ENCODE measurements around the gene CHAC2. TPM values are rescaled to one million over a fixed set of nuclear protein-coding genes. Genes with fewer than 3 reads are reported as not detected.

The CHAC2 gene
- total and polyA plus RNA-seq, 2 experiments from 2014 or later: 17.9 to 25.8 TPM

- peak; percentile 8 for DNase-seq (ENCODE audit: low spot score)
- no peak for ATAC-seq
Observed at GRCh38 chr2:53787614-53788289, 20.1 kb downstream of the CHAC2 start.

More at GRCh38 chr2:53787614-53788289, 20.1 kb downstream of the CHAC2 start:
- Mint-ChIP-seq H3K4me3 (peak overlapping the region; percentile 95), H3K36me3 (ENCODE audit: low read depth) (peaks cover 2% of the 10 kb centered on the region), H3K9me3 (peaks cover 2% of the 10 kb centered on the region; the same call in 1 of the 3 replicates), H3K4me1 (peaks cover 28% of the 10 kb centered on the region), H3K27ac (peak overlapping the region; percentile 83), H3K27me3 (ENCODE audit: insufficient read depth, low read depth, poor library complexity) (peaks cover 7% of the 10 kb centered on the region)
- H3K4me1 ChIP-seq (ENCODE audit: insufficient read depth): peaks cover 21% of the 10 kb centered on the region
- peaks cover 90% of the 10 kb centered on the region for H3K79me2 ChIP-seq (replicated peaks; ENCODE audit: insufficient read depth)
- H3K4me2 ChIP-seq: peak overlapping the region; percentile 99
- no peak for TF ChIP-seq REST (IDR thresholded peaks at IDR 0.05; ENCODE audit: unreplicated experiment)
- no peak for TF ChIP-seq ZNF331 (CRISPR knock-in tag; IDR thresholded peaks at IDR 0.05; ENCODE audit: low read depth)
- TF ChIP-seq ZNF462 (CRISPR knock-in tag; IDR thresholded peaks at IDR 0.05): no peak
- no peak for TF ChIP-seq ZNF114 (CRISPR knock-in tag; IDR thresholded peaks at IDR 0.05)
- TF ChIP-seq JUNB (IDR thresholded peaks at IDR 0.05; ENCODE audit: unreplicated experiment): no peak
- TF ChIP-seq EZH2phosphoT487 (IDR thresholded peaks at IDR 0.05; ENCODE audit: unreplicated experiment): no peak
- no peak for TF ChIP-seq CREB1 (CRISPR knock-in tag; IDR thresholded peaks at IDR 0.05; ENCODE audit: low read depth)
- no peak for TF ChIP-seq STAT1 (IDR thresholded peaks at IDR 0.05; ENCODE audit: unreplicated experiment)
- TF ChIP-seq ETS1 (IDR thresholded peaks at IDR 0.05): no peak
- no peak for TF ChIP-seq EZH2 (IDR thresholded peaks at IDR 0.05; ENCODE audit: low read depth, unreplicated experiment)
- TF ChIP-seq POLR2AphosphoS5 (IDR thresholded peaks at IDR 0.05; ENCODE audit: low read depth): no peak
- no peak for TF ChIP-seq NANOG (IDR thresholded peaks at IDR 0.05; ENCODE audit: borderline replicate concordance)
- TF ChIP-seq CTCF (conservative IDR thresholded peaks at IDR 0.05; ENCODE audit: low read depth in 2 of 2): no peak
- H3K4me3 ChIP-seq: peak overlapping the region; percentile 96
- peak overlapping the region; percentile 70; the same call in 1 of the 2 replicates for H2AFZ ChIP-seq
- H3K27ac ChIP-seq (ENCODE audit: low read depth): peak overlapping the region; percentile 67
- H3F3A ChIP-seq (replicated peaks; ENCODE audit: low read depth): peaks cover 5% of the 10 kb centered on the region; the same call in 1 of the 2 replicates
- H3K9me2 ChIP-seq (ENCODE audit: insufficient read depth): no peaks in the 10 kb centered on the region
- H4K20me1 ChIP-seq (replicated peaks; ENCODE audit: insufficient read depth): peaks cover 7% of the 10 kb centered on the region; the same call in 1 of the 2 replicates
- H3K36me3 ChIP-seq (ENCODE audit: insufficient read depth): no peaks in the 10 kb centered on the region
- H3K27me3 ChIP-seq (ENCODE audit: insufficient read depth): no peaks in the 10 kb centered on the region
